Right ventricle myocardium inferior (tissue), 1 donor: ENCODE results near the gene ARL2. TPM values are rescaled to one million over a fixed set of nuclear protein-coding genes. Genes with fewer than 3 reads are reported as not detected.

Experiments
- ATAC-seq: fragments of 200-7000 bp; cut with Tn5 transposase; one replicate; pipeline ENCODE4 v1.9.1; 2020; ENCODE audit warnings: mild to moderate bottlenecking, moderate library complexity
- DNase-seq: peaks from one replicate; pipeline ENCODE4 v3.0.0; 2021; ENCODE audit errors: missing footprints
- intact Hi-C: fragments of 100-400 bp; cut with DNase I; formaldehyde crosslinking; loops from one replicate; pipeline ENCODE4 v1.11.0; 2022
- total RNA-seq: library from RNA; stranded (reverse); fragmentation: NEBNext Ultra II Directional; extraction: Animal tissue kit (Norgen Biotek cat#: 25700); gene quantifications from one replicate; pipeline ENCODE4 v1.2.1, GENCODE V29; 2021
- donor health status: DM: no; HTN: yes; CAD: no; lungs with severe emphysema.

ARL2 gene
- total RNA-seq, 1 donor from 2014 or later: 131 TPM

DNA sequence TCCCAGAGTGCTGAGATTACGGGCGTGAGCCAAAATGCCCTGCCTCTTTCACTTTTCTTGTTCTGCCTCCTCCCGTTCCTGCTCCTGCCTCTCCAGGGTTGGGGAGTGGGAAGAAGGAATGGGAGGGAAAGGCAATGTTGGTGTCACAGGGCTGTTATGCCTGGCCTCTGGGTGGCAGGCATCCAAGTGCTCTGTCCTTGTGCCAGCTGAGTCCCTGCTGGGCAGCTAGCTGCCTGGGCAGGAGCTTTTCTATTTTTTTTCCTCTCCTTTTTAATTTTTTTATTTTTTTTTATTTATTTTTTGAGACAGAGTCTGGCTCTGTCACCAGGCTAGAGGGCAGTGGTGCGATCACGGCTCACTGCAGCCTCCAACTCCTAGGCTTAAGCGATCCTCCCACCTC, 23.0 kb downstream of the ARL2 start:
- no peak for ATAC-seq
- peak; percentile 76 for DNase-seq
- intact Hi-C loops: no loop called here

DNA sequence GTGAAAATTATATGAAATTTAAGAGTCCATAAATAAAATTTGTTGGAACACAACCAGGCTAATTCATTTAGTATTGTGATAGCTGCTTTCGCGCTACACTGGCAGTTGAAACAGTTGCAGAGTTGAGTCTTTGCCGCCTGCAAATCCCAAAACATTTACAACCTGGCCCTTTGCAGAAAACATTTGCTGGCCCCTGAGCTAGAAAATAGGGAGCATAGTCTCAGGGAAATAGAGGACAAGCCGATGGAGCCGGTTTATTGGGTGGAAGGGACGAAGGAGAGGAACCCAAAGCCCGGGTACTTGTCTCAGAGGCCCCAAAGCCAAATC, 26.5 kb downstream of the ARL2 start:
- DNase-seq (no peak), ATAC-seq (no peak)
- intact Hi-C loops: loop anchor here (2.0 to 5.0 kb wide), 2 partner anchors 14 to 42 kb away; partner anchors contain the start of genes CDCA5, SNX15 and ZFPL1

- intact Hi-C loops: loop anchor here (2.0 to 5.0 kb wide), 2 partner anchors 14 to 41 kb away; partner anchors contain the start of genes CDCA5, SNX15 and ZFPL1
Measured at GRCh38 chr11:65040847-65041622, 27.1 kb downstream of the ARL2 start, which contains the start of gene SAC3D1. Gene SAC3D1 (plus strand): TSS chr11:65041210. CDS start chr11:65041293, 83 bp downstream.

GRCh38 chr11:65042891-65043290, 28.9 kb downstream of the ARL2 start:
- no peak for ATAC-seq
- intact Hi-C loops: loop anchor here (5.0 kb wide), 1 partner anchor 39 kb away; the partner anchor contains the start of genes CDCA5 and ZFPL1
- DNase-seq: no peak

More at GRCh38 chr11:65040847-65041622, 27.1 kb downstream of the ARL2 start, which contains the start of gene SAC3D1:
- DNase-seq (peak; percentile 95), ATAC-seq (peak; percentile 95)

GRCh38 chr11:65043881-65044501, 30.0 kb downstream of the ARL2 start:
- intact Hi-C loops: loop anchor here (5.0 kb wide), 1 partner anchor 38 kb away; the partner anchor contains the start of genes CDCA5 and ZFPL1
- DNase-seq: peak; percentile 65
- peak; percentile 12 for ATAC-seq

- DNase-seq (peak; percentile 14), ATAC-seq (no peak)
- intact Hi-C loops: no loop called here
Measured at GRCh38 chr11:65045061-65045460, 31.1 kb downstream of the ARL2 start.

- intact Hi-C loops: no loop called here
- DNase-seq (peak; percentile 2), ATAC-seq (no peak)
Measured at GRCh38 chr11:65045728-65046127, 31.8 kb downstream of the ARL2 start.

- DNase-seq: peak; percentile 74
- intact Hi-C loops: no loop called here
- ATAC-seq: peak; percentile 53
Measured at GRCh38 chr11:65047581-65048422, 33.8 kb downstream of the ARL2 start.

DNA sequence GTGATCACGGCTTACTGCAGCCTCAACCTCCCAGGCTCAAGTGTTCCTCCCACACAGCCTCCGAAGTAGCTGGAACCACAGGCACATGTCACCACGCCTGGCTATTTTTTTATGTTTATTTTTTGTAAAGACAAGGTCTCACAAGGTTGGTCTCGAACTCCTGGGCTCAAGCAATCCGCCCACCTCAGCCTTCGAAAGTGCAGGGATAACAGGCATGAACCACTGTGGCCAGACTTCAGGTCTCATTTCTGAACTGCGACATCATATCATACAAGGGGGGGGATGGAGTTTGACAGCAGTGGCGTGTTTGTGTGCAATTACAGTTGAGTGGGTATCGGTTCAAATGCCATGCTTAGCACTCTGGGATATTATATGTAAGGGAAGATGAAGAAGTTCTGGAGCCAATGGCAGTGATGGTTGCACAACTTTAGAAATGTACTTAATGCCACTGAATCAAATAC, 37.5 kb downstream of the ARL2 start:
- intact Hi-C loops: no loop called here
- DNase-seq (no peak), ATAC-seq (no peak)

GRCh38 chr11:65053827-65054508, 40.0 kb downstream of the ARL2 start:
- ATAC-seq (no peak), DNase-seq (peak; percentile 13)
- intact Hi-C loops: no loop called here

- intact Hi-C loops: no loop called here
- DNase-seq (no peak), ATAC-seq (no peak)
Measured at GRCh38 chr11:65055538-65055937, 41.6 kb downstream of the ARL2 start.

GRCh38 chr11:65056999-65057398, 43.0 kb downstream of the ARL2 start:
- DNase-seq (peak; percentile 37), ATAC-seq (no peak)
- intact Hi-C loops: no loop called here

- no peak for ATAC-seq
Measured at GRCh38 chr11:65057526-65057925, 43.6 kb downstream of the ARL2 start.

DNA sequence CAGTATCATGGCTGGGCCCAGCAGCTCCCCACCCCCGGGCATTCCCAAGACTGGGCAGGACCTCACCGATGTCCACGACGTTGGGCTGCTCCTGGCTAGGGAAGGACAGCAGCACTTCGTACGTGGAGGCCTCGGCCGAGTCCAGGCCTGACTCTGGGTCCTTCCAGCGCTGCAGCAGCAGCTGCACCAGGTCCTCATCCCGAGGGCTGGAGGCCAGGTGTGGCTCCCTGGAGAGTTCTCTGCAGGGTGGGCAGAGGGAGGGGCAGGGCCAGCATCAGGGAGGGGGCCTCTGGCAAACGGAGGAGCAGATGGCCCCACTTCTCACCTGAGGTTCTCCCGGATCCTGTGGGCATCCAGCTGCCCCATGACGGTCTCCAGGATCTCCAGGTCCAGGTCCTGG, 44.1 kb downstream of the ARL2 start:
- intact Hi-C loops: no loop called here
- DNase-seq: no peak
- ATAC-seq: no peak

More at GRCh38 chr11:65057526-65057925, 43.6 kb downstream of the ARL2 start:
- intact Hi-C loops: no loop called here
- DNase-seq: peak; percentile 45

DNA sequence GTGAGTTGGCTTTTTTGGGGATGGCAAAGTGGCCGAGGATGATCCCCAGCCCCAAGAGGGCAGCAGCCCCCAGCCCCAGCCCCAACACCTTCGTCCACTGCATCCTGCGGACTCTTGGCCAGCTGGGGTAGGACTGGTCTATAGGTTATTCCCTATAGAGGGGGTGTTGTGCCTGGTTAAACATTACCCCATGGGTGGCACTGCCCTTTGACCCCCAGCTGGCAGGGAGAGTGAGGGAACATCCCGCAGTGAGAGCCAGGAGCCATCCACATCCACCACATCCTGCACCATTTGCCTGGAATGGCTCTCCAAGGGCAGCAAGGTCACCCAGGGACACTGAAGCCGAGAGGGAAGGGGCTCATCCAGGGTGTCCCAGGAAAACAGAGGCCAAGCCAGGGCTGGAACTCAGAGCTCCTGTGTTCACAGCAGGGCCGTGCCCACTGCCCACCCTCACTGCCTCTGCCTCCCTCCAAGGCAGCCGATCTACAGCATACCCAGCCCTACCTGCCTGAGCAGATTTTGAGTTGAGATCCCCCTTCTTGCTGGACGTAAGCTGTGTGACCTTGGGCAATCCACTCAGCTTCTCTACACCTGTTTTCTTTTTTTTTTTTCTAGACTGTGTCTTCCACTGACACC, 44.6 kb downstream of the ARL2 start, which contains the start of gene NAALADL1:
NAALADL1 (minus strand) TSS at position 135 of the 636 bp plus-strand sequence; CDS start at position 103, 32 bp downstream.
- intact Hi-C loops: no loop called here
- DNase-seq (peak; percentile 57), ATAC-seq (no peak)

GRCh38 chr11:65059523-65059922, 45.6 kb downstream of the ARL2 start:
- DNase-seq (peak; percentile 4), ATAC-seq (no peak)
- intact Hi-C loops: no loop called here

DNA sequence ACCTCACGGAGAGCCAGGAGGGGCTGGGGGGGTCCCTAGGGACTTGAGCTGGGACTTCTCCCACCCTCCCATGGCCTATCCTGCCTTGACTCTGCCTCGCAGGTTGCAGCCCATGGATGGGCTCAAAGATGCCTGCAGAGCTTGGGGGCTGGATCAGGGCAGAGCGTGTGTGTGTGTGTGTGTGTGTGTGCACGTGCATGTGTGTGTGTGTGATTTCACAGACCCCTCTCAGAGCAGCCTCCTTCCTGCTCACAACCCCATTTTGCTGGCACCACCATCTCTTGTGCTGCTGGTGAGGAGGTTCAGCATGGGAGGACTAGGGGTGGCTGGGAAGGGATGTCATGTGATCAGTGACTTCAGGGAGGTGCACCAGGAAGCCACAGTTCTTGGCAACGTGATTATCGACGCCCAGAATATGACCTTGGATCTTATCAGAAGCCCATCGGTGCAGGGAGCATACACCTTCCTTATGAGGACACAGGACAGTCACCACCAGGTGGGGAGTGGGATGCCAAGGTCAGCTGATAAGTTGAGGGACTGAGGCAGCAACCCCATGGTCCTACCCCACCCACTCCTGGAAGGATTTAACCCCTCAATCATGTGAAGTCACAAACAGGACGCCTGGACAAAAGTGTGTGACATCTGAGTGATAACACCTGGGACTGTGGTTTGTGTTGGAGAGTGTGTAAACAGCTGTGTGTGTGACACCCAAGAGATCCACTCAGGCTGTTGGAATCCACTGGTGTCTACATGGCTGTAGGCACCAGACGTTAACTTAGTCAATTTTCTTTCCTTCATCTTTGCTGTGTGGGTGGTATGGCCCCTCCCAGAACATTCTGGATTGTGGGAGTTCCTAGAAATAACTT, 46.2 kb downstream of the ARL2 start:
- ATAC-seq (no peak), DNase-seq (peak; percentile 11)
- intact Hi-C loops: no loop called here
